A673 (cell line): Measurements from ENCODE around the gene INTU.

Experiments used
- CTCF ChIP-seq: fragments of 300-800, 200-600 bp; sonication (generic); conservative IDR thresholded peaks from 2 replicates; pipeline ENCODE4 v1.5.1; 2017; ENCODE audit warnings: low read depth, mild to moderate bottlenecking, antibody characterized with exemption, low read length, moderate library complexity, mixed read lengths
- EZH2 ChIP-seq: fragments of 200-600 bp; sonication (generic); IDR thresholded peaks from 2 replicates; pipeline ENCODE4 v1.6.1; 2017; ENCODE audit warnings: borderline replicate concordance, low read depth, mild to moderate bottlenecking, mixed read lengths, antibody characterized with exemption, low read length; ENCODE audit not compliant: poor library complexity, severe bottlenecking

GRCh38 chr4:127604949-127605709, 27.6 kb upstream of the INTU start:
- TF ChIP-seq CTCF (peak; percentile 61), EZH2 (no peak)
